GM12891 (cell line): ENCODE measurements around the gene RHBDD3.

ENCODE experiments used
- POLR2A ChIP-seq: IDR thresholded peaks from 2 replicates; pipeline ENCODE4 v1.6.1; 2011; ENCODE audit warnings: low read depth, low read length, control low read depth
- POLR2AphosphoS5 ChIP-seq: IDR thresholded peaks from 2 replicates; pipeline ENCODE4 v1.6.1; 2011; ENCODE audit warnings: low read depth, low read length, control low read depth

DNA sequence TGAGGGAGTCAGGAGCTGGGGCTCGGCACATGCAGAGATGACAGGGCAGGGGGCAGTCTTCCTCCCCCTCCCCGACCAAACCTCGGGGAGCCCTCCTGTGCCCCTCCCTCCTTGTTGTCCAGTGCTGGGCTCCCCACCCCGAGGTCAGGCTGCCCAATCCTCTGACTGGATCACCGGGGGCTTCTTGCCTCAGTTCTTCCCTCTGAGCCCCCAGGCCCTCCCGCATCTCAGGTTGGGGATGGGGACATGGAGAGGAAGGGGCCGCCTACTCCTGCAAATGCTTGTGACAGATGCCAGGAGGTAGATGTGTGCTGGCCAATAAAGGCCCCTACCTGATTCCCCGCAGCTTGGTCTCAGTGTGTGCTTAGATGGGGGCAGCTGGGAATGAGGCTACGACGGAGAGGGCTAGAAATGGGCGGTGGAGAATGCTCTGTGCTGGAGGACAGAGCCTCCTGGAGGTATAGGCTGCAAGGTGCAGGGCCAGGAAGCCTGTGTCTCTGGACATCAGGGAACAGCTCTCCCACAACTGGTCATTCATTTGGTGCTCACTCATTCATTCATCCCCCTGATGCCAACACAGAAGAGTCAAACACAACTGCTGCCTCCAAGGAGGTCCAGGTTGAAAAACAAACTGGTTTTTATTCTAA lies 8.4 kb downstream of the RHBDD3 start:
- TF ChIP-seq POLR2AphosphoS5: no peak
- TF ChIP-seq POLR2A: no peak
